Kidney epithelial cell (primary cell): Measurements from ENCODE around the gene NLRC4. TPM values are rescaled to one million over a fixed set of nuclear protein-coding genes. Genes with fewer than 3 reads are reported as not detected.

ENCODE experiments used
- DNase-seq: peaks from one replicate; pipeline ENCODE4 v3.0.0-alpha.2; 2010; ENCODE audit warnings: low read depth
- H3K27me3 ChIP-seq: 2 replicates; pipeline ENCODE4 v1.6.0; 2011; ENCODE audit warnings: low read length; ENCODE audit not compliant: control insufficient read depth, insufficient read depth
- H3K36me3 ChIP-seq: 2 replicates; pipeline ENCODE4 v1.5.1; 2011; ENCODE audit warnings: low read length; ENCODE audit not compliant: control insufficient read depth, insufficient read depth
- H3K4me3 ChIP-seq: 2 replicates; pipeline ENCODE4 v1.5.1; 2011; ENCODE audit warnings: low read depth, mild to moderate bottlenecking, control low read depth, low read length
- total RNA-seq: library from RNA; depleted of rRNA; stranded (reverse); fragments of >200 nt; gene quantifications from 2 replicates; pipeline ENCODE4 v1.2.3, GENCODE V29; 2015
- TF ChIP-seq, protein P1 (sequence below): IDR thresholded peaks from 2 replicates; pipeline ENCODE4 v1.5.1; 2011; ENCODE audit warnings: mild to moderate bottlenecking, moderate library complexity, low read length, control low read depth, inconsistent platforms; ENCODE audit not compliant: insufficient read depth, poor library complexity, severe bottlenecking

NLRC4 gene
- total RNA-seq, 1 donor from 2014 or later, result not detected

GRCh38 chr2:32250290-32250689 is 14.4 kb downstream of the NLRC4 start:
- DNase-seq, result no peak
- Histone ChIP-seq H3K4me3 (no peak overlapping the region), H3K27me3 (no peaks in the 10 kb centered on the region), H3K36me3 (no peaks in the 10 kb centered on the region)
- TF ChIP-seq, protein P1, sequence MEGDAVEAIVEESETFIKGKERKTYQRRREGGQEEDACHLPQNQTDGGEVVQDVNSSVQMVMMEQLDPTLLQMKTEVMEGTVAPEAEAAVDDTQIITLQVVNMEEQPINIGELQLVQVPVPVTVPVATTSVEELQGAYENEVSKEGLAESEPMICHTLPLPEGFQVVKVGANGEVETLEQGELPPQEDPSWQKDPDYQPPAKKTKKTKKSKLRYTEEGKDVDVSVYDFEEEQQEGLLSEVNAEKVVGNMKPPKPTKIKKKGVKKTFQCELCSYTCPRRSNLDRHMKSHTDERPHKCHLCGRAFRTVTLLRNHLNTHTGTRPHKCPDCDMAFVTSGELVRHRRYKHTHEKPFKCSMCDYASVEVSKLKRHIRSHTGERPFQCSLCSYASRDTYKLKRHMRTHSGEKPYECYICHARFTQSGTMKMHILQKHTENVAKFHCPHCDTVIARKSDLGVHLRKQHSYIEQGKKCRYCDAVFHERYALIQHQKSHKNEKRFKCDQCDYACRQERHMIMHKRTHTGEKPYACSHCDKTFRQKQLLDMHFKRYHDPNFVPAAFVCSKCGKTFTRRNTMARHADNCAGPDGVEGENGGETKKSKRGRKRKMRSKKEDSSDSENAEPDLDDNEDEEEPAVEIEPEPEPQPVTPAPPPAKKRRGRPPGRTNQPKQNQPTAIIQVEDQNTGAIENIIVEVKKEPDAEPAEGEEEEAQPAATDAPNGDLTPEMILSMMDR, result no peak

GRCh38 chr2:32249731-32250236 is 14.9 kb downstream of the NLRC4 start:
- Histone ChIP-seq H3K27me3 (no peaks in the 10 kb centered on the region), H3K36me3 (no peaks in the 10 kb centered on the region), H3K4me3 (no peak overlapping the region)
- no peak for DNase-seq
- TF ChIP-seq, protein P1, result no peak

DNA sequence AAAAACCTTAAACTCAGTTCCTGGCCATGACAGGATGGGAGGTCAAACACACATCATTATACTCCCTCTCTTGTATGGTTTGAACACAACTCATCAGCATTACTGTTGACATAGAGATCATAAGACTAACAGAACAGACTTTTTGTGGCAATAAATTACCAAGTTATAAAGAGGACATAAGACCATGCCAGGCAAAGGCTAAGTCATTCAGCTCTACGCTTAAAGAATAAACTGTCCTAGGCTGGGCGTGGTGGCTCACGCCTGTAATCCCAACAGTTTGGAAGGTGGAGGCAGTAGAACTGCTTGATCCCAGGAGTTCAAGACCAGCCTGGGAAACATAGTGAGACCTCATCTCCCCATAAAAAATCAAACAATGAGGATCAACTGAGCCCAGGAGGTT is 16.4 kb downstream of the NLRC4 start:
- TF ChIP-seq, protein P1, result no peak
- DNase-seq, result no peak
- Histone ChIP-seq H3K4me3 (no peak overlapping the region), H3K36me3 (no peaks in the 10 kb centered on the region), H3K27me3 (no peaks in the 10 kb centered on the region)

DNA sequence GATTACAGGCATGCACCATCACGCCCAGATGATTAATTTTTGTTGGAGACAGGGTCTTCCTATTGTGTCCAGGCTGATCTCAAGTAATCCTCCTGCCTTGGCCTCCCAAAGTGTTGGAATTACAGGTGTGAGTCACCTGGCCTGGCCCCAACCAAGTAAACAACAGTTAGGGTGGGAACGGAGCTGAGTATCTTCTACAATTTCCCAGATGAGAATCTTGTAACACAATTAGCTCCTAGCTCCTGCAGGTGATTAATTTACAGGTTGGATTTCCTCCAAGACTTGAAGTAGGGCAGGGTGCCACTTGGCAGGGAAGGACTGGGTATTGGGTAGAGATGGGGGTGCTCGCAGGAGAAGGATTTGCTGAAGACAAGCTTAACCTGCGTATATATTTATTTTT is 17.8 kb downstream of the NLRC4 start:
- no peaks in the 10 kb centered on the region for H3K27me3 ChIP-seq

GRCh38 chr2:32242331-32242730 is 22.4 kb downstream of the NLRC4 start:
- TF ChIP-seq, protein P1, result no peak
- Histone ChIP-seq H3K27me3 (no peaks in the 10 kb centered on the region), H3K4me3 (no peak overlapping the region), H3K36me3 (no peaks in the 10 kb centered on the region)
- DNase-seq, result no peak

More for the DNA sequence above, 17.8 kb downstream of the NLRC4 start:
- TF ChIP-seq, protein P1, result no peak
- no peaks in the 10 kb centered on the region for H3K36me3 ChIP-seq
- H3K4me3 ChIP-seq, result no peak overlapping the region
- no peak for DNase-seq

DNA sequence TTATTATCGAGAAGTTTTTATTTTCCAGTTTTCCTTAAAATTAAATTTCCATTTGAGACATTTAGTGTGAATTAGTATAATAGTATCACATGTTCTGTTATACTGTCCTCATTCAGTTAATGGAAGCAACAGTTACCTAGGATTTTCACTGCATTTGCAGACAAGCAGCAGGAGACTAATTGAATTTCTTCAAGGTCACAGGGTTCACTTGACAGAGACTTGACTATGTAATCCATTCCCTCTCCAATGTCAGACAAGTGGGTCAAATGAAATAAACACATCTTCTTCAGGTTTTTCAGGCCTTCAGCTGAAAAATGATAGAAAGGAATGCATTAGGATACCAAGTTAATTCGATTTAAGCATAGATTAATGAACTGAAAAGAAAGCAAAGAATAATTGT is 26.7 kb downstream of the NLRC4 start:
- Histone ChIP-seq H3K4me3 (no peak overlapping the region), H3K27me3 (no peaks in the 10 kb centered on the region), H3K36me3 (no peaks in the 10 kb centered on the region)
- no peak for DNase-seq
- TF ChIP-seq, protein P1, result no peak
